Measurements from ENCODE around the gene ROBO4.

ROBO4 gene

GRCh38 chr11:124935548-124936514 lies 38.2 kb upstream of the ROBO4 start, which contains the start of gene HEPACAM:
TSS of gene HEPACAM (minus strand) at chr11:124936047. CDS start at chr11:124936006, 41 bp downstream.
- H3K36me3 ChIP-seq (ENCODE audit: control insufficient read depth, insufficient read depth, low read length): no peaks in the 10 kb centered on the region
- H3K9ac ChIP-seq (ENCODE audit: low read depth, low read length): no peak within 1 kb of the TSS
- no peaks in the 10 kb centered on the region for H3K9me3 ChIP-seq (ENCODE audit: control insufficient read depth, insufficient read depth, low read length)

GRCh38 chr11:124934862-124935547 lies 37.3 kb upstream of the ROBO4 start:
- Histone ChIP-seq H3K36me3 (ENCODE audit: control insufficient read depth, insufficient read depth, low read length) (no peaks in the 10 kb centered on the region), H3K27me3 (ENCODE audit: control insufficient read depth, insufficient read depth, low read length) (peaks cover 19% of the 10 kb centered on the region), H3K4me3 (ENCODE audit: low read depth, low read length) (no peak overlapping the region), H3K4me1 (ENCODE audit: control insufficient read depth, insufficient read depth, low read length) (no peaks in the 10 kb centered on the region), H3K9ac (ENCODE audit: low read depth, low read length) (no peak overlapping the region), H3K9me3 (ENCODE audit: control insufficient read depth, insufficient read depth, low read length) (no peaks in the 10 kb centered on the region)

More at GRCh38 chr11:124935548-124936514, 38.2 kb upstream of the ROBO4 start, which contains the start of gene HEPACAM:
- H3K4me3 ChIP-seq (ENCODE audit: low read depth, low read length): no peak within 1 kb of the TSS
- peaks cover 15% of the 10 kb centered on the region for H3K27me3 ChIP-seq (ENCODE audit: control insufficient read depth, insufficient read depth, low read length)
- no peaks in the 10 kb centered on the region for H3K4me1 ChIP-seq (ENCODE audit: control insufficient read depth, insufficient read depth, low read length)

DNA sequence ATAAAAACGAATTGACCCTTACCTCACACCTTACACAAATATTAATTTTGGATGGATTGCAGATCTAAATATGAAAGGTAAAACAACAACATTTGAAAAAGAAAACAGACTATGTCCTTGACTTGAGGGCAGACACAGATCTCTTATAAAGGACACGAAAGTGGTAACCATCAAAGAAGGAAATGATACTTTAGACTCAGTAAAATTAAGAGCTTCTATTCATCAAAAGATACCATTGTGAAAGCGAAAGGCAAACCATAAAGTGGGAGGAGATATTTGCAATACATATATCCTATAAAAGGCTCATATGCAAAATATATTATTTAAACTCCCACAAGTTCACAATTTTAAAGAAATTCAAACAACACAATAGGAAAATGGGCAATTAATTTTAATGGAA lies 33.1 kb upstream of the ROBO4 start:
- Histone ChIP-seq H3K27me3 (ENCODE audit: control insufficient read depth, insufficient read depth, low read length) (peaks cover 4% of the 10 kb centered on the region), H3K9ac (ENCODE audit: low read depth, low read length) (no peak overlapping the region), H3K36me3 (ENCODE audit: control insufficient read depth, insufficient read depth, low read length) (no peaks in the 10 kb centered on the region), H3K4me1 (ENCODE audit: control insufficient read depth, insufficient read depth, low read length) (no peaks in the 10 kb centered on the region), H3K9me3 (ENCODE audit: control insufficient read depth, insufficient read depth, low read length) (no peaks in the 10 kb centered on the region), H3K4me3 (ENCODE audit: low read depth, low read length) (no peak overlapping the region)

DNA sequence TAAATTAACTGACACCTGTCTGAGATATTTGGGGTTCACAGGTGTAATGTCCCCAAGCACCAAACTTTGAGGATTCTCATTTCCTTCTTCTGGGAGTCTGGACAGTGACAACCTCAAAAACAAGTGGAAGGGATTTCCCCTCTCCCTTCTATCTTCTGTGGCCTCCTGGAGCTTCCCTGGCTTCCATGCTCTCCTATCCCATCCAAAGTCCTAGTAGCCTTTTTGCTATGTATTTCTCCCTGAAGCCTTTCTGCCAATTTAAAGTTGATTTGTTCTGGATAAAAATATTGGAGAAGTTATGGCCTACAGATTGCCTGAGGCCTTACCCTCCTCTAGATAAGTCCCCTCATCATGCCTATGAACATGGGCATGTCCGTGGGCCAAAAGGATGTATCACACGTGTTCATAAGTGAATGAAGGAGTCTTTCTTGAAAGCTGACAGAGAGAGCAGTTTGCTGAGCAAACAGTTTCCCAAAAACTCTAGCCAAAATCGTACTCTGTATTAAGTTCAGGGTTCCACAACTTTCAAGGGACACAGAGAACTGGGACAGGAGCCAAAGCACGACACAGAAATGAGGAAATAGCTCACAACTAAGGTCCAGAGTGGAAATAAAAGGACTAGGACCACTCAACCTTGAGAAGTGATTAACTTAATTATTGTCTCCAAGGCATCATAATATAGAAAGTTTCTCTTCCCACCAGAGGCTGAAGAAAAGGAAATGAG lies 31.4 kb upstream of the ROBO4 start:
- H3K36me3 ChIP-seq (ENCODE audit: control insufficient read depth, insufficient read depth, low read length): no peaks in the 10 kb centered on the region
- H3K4me1 ChIP-seq (ENCODE audit: control insufficient read depth, insufficient read depth, low read length): no peaks in the 10 kb centered on the region
- no peak overlapping the region for H3K9ac ChIP-seq (ENCODE audit: low read depth, low read length)
- no peak overlapping the region for H3K4me3 ChIP-seq (ENCODE audit: low read depth, low read length)
- no peaks in the 10 kb centered on the region for H3K9me3 ChIP-seq (ENCODE audit: control insufficient read depth, insufficient read depth, low read length)
- peaks cover 8% of the 10 kb centered on the region for H3K27me3 ChIP-seq (ENCODE audit: control insufficient read depth, insufficient read depth, low read length)

DNA sequence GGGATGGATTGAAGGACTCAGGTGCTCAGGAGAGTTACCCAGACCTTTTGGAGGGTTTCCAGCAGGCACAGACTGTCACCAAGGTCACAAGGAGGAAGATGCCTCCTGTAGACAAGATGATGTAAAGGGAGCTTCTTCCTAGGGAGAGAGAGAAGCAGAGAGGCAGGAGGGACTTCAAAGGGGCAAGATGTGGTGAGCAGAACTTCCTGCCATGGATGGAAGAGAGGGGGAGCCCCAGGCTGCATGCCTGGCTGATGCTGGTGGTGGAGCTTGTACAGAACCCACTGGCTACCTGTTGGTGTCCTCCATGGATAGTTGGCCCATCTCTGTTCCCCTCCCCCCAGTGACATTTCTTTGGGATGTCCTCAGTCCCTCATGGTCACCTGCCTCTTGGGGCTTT lies 25.6 kb upstream of the ROBO4 start:
- H3K9me3 ChIP-seq (ENCODE audit: control insufficient read depth, insufficient read depth, low read length): no peaks in the 10 kb centered on the region
- H3K36me3 ChIP-seq (ENCODE audit: control insufficient read depth, insufficient read depth, low read length): no peaks in the 10 kb centered on the region
- H3K4me1 ChIP-seq (ENCODE audit: control insufficient read depth, insufficient read depth, low read length): peaks cover 3% of the 10 kb centered on the region
- peaks cover 59% of the 10 kb centered on the region for H3K27me3 ChIP-seq (ENCODE audit: control insufficient read depth, insufficient read depth, low read length)
- H3K4me3 ChIP-seq (ENCODE audit: low read depth, low read length): no peak overlapping the region
- H3K9ac ChIP-seq (ENCODE audit: low read depth, low read length): no peak overlapping the region

GRCh38 chr11:124922831-124923230 lies 25.2 kb upstream of the ROBO4 start:
- Histone ChIP-seq H3K36me3 (ENCODE audit: control insufficient read depth, insufficient read depth, low read length) (no peaks in the 10 kb centered on the region), H3K9ac (ENCODE audit: low read depth, low read length) (no peak overlapping the region), H3K27me3 (ENCODE audit: control insufficient read depth, insufficient read depth, low read length) (peaks cover 63% of the 10 kb centered on the region), H3K4me3 (ENCODE audit: low read depth, low read length) (no peak overlapping the region), H3K4me1 (ENCODE audit: control insufficient read depth, insufficient read depth, low read length) (peaks cover 3% of the 10 kb centered on the region), H3K9me3 (ENCODE audit: control insufficient read depth, insufficient read depth, low read length) (no peaks in the 10 kb centered on the region)

GRCh38 chr11:124920870-124921609 lies 23.4 kb upstream of the ROBO4 start:
- Histone ChIP-seq H3K4me3 (ENCODE audit: low read depth, low read length) (peak overlapping the region; percentile 45), H3K9me3 (ENCODE audit: control insufficient read depth, insufficient read depth, low read length) (no peaks in the 10 kb centered on the region), H3K36me3 (ENCODE audit: control insufficient read depth, insufficient read depth, low read length) (no peaks in the 10 kb centered on the region), H3K9ac (ENCODE audit: low read depth, low read length) (no peak overlapping the region), H3K4me1 (ENCODE audit: control insufficient read depth, insufficient read depth, low read length) (peaks cover 3% of the 10 kb centered on the region), H3K27me3 (ENCODE audit: control insufficient read depth, insufficient read depth, low read length) (peaks cover 72% of the 10 kb centered on the region)

DNA sequence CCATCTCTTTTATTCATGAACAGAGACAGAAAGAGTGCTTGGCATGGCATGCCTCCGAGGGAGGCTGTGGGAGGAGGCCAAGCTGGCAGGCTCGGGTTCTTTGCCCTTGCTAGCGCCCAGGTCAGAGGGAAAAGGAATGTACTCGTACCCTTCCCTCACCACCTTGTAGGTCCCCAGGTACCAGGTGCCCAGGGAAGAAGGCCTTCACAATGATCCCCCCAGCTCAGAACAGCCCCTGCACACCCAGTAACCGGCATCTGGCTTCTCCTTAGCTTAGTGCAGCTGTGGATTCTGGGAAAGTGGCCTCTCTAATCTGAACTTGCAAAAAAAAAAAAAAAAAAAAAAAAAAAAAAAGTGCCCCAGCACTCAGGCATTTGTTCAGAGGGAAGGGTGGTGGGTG lies 22.7 kb upstream of the ROBO4 start:
- H3K36me3 ChIP-seq (ENCODE audit: control insufficient read depth, insufficient read depth, low read length): no peaks in the 10 kb centered on the region
- peak overlapping the region; percentile 45 for H3K4me3 ChIP-seq (ENCODE audit: low read depth, low read length)
- H3K9me3 ChIP-seq (ENCODE audit: control insufficient read depth, insufficient read depth, low read length): no peaks in the 10 kb centered on the region
- peaks cover 72% of the 10 kb centered on the region for H3K27me3 ChIP-seq (ENCODE audit: control insufficient read depth, insufficient read depth, low read length)
- peaks cover 3% of the 10 kb centered on the region for H3K4me1 ChIP-seq (ENCODE audit: control insufficient read depth, insufficient read depth, low read length)
- H3K9ac ChIP-seq (ENCODE audit: low read depth, low read length): no peak overlapping the region

DNA sequence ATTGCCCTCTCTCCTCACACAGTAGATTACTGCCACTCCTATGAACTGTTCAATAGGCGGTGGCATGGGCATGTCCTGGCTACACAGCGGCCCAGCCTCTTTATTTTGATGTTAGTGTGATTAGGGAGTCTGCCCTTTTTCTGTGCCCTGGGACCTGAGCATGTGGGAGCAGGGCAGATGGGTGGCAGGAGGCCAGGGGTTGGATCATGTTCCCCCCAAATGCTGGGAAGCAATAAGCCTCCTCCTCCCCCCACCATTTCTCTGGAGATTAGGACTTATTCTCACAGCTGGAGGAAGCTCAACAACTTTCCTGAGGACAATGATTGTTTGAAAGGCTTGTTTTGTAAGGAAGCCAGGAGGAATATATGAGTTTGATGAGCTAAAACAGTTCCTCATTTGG lies 22.2 kb upstream of the ROBO4 start:
- Histone ChIP-seq H3K36me3 (ENCODE audit: control insufficient read depth, insufficient read depth, low read length) (no peaks in the 10 kb centered on the region), H3K9me3 (ENCODE audit: control insufficient read depth, insufficient read depth, low read length) (no peaks in the 10 kb centered on the region), H3K4me1 (ENCODE audit: control insufficient read depth, insufficient read depth, low read length) (peaks cover 3% of the 10 kb centered on the region), H3K4me3 (ENCODE audit: low read depth, low read length) (no peak overlapping the region), H3K27me3 (ENCODE audit: control insufficient read depth, insufficient read depth, low read length) (peaks cover 72% of the 10 kb centered on the region), H3K9ac (ENCODE audit: low read depth, low read length) (no peak overlapping the region)

DNA sequence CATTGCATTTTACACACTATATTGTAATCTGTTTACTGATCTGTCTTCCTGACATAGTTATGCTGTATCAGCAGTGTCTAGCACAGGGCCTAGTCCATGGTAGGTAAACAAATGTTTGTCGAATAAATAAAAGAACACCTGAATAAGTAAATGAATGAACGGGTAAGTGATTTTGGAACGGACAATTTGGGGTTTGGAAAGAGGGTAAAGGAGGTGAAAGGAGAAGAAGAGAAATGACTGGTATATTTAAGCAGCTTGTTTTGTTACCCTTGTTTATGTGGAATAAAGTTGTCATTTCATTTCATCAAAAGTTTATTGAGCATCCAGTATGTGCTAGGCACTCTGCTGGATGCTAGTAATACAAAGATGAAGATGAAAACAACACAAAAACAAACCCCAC lies 21.3 kb upstream of the ROBO4 start, which contains the start of gene HEPN1:
Gene HEPN1 (plus strand): TSS at position 301 of the 400 bp plus-strand sequence.
- peaks cover 65% of the 10 kb centered on the region for H3K27me3 ChIP-seq (ENCODE audit: control insufficient read depth, insufficient read depth, low read length)
- H3K9me3 ChIP-seq (ENCODE audit: control insufficient read depth, insufficient read depth, low read length): no peaks in the 10 kb centered on the region
- H3K36me3 ChIP-seq (ENCODE audit: control insufficient read depth, insufficient read depth, low read length): no peaks in the 10 kb centered on the region
- H3K4me1 ChIP-seq (ENCODE audit: control insufficient read depth, insufficient read depth, low read length): peaks cover 3% of the 10 kb centered on the region
- H3K9ac ChIP-seq (ENCODE audit: low read depth, low read length): no peak within 1 kb of the TSS
- no peak within 1 kb of the TSS for H3K4me3 ChIP-seq (ENCODE audit: low read depth, low read length)

- Histone ChIP-seq H3K4me1 (ENCODE audit: control insufficient read depth, insufficient read depth, low read length) (peaks cover 3% of the 10 kb centered on the region), H3K9me3 (ENCODE audit: control insufficient read depth, insufficient read depth, low read length) (no peaks in the 10 kb centered on the region), H3K9ac (ENCODE audit: low read depth, low read length) (no peak overlapping the region), H3K27me3 (ENCODE audit: control insufficient read depth, insufficient read depth, low read length) (peaks cover 48% of the 10 kb centered on the region), H3K36me3 (ENCODE audit: control insufficient read depth, insufficient read depth, low read length) (no peaks in the 10 kb centered on the region), H3K4me3 (ENCODE audit: low read depth, low read length) (no peak overlapping the region)
These were observed 19.5 kb upstream of the ROBO4 start for GRCh38 chr11:124917115-124917637.

Data from iPS-15b (cell line).